ENCODE data around the gene C5orf15.

Gene C5orf15

DNA sequence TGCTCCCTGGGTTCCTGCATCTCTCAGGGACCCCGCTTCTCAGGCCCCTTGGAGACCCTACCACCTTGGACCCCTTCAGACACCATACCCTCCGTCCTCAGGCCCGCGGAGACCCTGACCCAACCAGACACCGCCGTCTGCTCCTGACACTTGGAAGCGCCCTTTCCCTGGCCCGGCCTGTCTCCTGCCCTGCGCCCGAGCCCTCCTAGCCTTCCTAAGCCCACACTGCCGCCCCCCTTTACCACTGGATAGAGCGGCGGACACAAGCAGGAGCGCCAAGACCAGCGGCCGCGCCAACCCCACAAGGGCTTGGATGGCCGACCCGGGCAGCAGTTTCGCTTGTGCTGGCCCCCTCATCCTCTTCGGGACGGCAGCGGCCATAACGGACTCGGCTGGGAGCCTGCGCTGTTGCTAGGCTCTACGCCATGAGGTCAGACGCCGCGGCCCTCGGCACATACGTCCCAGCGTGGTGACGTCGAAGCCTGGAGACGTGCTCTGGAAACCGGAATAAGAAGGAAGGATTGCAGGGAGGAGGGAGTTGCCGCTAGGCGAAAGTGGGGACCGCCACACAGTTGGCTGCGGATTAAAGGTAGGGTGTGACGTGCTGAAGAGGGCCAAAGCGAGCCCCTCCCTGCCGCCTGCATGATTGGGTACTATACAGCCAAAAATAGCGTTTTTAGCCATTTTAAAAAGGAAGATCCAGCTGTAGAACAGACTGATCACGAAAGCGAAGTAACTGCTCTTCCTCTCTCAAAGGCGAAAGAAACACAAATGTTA, at the start of gene C5orf15:
C5orf15 (minus strand) TSS at position 422 of the 777 bp plus-strand sequence; CDS start at position 381, 41 bp downstream.
- DNase-seq = peak; percentile 50

DNA sequence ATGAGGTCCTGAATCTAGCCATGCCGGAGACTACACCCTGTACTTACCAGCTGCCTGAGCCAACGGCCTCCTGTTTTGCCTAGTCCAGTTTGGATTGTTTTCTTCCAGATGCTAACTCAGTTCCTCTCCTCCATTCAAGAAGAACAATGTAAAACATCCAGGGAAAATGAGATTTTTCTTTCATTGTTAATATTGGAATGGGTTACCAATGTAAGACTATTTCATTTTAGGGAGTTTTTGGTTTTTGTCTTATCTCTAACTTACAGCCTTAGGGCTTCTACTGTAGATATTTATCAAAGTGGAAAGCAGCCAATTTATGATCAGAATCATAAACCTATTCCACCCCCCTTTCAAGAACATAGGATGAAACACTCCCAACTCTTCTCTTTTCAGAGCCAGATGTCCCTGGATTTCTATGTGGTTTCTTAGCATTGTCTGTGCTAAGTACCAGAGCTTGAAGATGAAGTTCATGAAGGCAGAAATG, 39.9 kb upstream of the C5orf15 start:
- DNase-seq = no peak

DNA sequence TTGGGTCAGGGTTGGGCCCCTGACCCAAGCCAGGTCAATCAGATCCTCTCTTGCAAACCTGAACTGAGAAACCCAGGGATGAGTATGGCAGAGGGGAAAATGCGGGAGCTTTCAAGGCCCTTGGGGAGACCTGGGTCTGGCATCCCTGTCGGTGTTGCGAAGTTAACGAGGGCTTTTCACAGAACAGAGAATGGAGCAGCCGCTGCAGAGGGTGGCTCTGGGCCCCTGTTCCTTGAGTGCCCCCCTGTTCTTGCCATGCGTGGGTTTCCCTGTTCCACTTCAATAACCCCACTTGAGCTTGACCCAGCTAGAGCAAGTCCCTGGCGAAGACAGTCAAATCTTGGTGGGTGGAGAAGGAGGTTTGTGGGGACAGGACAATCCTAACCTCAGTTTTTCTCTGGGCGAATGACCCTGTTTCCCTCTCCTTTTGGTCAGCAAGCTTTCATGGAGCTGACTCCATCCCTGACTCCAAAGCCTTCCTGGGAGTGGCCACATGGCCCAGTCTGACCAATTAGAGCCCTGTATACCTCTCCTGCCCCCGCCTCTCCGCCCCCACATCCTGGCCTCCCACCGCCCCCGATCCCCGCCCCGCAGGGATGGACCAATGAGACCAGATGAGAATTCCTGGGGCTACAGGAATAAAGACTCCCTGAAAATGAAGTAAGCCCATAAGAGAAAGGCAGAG, 39.3 kb upstream of the C5orf15 start:
- DNase-seq = no peak

DNA sequence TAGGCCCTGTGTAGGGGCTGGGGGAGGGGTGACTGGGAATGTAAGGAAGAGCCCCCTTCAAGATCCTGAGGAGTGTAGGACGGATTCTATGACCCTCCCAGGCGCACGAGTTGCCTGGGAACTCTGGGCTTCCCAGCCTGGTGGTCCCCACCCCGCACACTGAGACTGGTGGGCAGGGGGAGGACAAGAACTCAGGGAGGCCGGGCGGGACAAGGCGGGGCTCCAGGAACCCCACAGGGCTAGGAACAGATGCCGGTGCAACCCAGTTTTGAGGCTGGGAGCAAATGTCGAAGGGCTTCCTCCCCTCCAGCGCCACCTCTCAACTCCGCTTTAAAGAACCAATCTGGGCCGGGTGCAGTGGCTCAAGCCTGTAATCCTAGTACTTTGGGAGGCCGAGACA, 37.7 kb upstream of the C5orf15 start:
- DNase-seq = no peak

DNA sequence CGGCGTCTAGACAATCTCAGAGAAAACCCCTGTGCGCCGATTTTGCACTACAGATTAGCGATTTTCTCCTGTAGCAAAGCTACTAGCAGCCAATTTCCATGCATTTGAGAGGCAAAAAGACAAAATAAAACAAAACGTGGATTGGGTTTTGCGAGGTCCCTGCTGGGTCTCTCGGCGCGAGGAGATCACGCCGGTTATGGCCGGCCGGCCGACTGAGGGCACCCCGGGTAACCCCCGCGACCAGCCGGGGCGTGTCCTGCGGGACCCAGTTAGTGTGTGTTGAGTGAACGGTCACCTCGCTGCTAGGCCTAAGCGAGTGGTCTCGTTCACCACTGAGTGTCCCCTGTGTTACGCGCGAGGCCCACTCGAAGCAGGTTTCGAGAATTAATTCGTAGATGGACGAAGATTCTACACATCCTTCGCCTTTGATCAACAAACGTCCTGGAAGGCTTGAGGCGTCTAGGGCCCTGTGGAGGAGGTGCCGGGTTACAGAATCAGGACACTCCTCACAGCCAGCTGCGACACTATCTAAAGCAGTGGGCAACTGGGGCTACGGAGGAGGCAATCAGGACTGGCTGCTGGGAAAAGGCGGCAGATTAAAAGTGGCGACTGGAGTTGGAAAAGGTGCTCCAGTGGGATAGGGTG, 37.1 kb upstream of the C5orf15 start:
- no peak for DNase-seq

DNA sequence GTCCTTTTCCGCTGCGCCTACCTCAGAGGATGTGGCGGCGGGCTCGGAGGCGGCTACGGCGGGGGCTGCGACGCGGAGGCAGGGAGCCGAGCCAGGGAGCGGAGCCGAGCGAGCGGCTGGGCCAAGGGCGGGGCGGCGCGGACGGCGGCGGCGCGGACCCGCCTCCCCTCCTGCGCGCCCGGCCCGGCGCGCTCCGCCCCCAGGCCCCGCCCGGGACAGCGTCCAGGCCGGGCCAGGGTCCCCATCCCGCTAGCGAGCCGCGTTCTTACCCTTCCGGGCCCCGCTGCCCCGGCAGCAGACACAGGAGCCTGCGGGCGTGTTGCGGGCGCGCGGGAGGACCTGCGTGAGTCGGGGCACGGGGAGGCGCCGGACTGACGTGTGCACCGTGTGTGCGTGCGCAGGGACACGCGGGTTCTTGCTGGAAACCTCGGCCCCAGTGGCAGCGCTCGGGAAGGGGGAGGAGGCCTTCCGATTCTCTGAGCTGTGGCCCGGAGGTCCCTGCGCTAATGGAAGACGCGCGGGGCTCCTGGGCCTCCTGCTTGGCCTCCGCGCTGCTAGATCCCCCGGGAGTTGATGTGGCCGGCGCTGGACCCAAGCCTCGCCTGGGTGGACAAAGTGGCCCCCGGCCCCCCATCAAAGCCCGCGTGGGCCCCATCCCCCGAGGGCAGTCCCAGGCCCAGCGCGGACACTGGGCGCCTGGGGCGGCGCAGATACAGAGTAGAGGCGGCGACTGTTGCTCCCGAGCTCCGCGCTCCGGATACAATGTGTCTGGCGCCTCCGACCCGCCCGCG, 36.4 kb upstream of the C5orf15 start, which contains the start of gene VDAC1:
VDAC1 (minus strand) TSS at position 350 of the 791 bp plus-strand sequence. CDS start 11,963 bp downstream, outside the sequence.
- no peak for DNase-seq

DNA sequence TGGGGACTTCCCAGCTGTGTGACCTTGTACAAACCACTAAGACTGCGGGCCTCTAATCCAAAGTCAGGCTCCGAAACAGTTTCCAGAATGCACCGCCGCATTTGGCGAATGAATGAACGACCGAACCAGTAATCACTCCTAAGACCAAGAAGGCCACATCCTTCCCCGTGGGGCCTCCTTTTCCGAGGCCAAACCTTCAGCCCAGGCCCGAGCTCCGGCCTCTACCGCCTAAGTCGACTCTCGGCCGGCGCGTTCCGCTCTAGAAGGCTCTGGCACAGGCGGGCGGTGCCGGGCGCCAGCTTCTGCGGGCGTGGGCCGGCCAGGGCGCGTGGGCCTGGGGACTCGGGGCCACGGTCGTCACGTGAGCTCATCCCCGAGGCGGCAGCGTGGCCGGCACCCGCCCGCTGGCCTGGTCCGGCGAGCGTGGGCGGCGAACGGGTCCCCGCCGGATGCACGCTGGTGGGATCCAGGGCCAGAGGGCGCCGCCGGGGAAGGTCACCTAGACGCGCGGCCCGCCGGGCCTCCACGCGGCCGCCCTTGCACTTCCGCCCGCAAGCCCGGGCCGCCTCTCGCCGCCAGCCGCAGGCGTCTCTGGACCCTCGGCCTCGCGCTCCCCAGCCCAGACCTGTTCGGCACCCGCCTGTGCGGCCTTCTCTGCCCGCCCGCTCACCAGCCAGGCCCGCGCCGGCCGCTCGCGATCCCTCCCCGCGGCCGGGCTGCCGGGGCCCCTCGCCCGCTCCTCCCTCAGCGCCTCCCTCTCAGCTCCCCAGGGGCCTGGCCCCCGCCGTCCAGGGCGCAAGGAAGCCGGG, 35.6 kb upstream of the C5orf15 start:
- no peak for DNase-seq

DNA sequence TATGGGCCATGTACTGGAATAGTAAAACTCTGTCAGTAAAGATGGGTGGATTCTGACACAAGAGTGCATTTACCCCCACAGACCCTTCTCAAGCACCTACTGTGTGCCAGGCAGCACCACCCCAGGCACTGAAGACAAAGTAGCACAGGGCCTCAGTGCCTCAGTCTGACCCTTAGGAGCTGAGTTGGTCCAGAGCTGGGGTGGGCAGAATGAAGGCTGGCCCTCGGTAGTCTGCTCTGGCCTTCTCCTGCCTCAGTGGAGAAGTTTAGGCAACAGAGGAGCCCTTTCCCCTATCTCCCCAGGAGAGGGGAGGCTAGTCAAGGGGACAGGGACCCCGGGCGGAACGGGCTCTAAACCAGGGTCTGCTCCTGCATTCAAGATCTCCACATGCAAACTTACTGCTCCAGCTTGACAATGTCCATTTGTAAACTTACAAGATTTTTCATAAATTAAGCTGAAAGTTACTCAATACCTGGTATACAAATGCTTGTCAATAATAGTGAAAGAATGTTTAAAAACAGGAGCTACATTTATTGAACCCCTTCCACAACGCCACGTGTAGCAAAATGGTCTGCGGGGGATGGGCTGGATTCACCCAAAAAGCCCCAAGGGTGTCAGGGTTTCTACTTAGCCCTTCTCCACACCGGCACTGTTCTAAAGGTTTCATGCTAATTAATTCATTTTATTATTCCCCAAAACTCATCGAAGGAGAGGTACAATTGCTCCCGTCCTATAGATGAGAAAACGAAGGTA, 34.8 kb upstream of the C5orf15 start:
- no peak for DNase-seq

DNA sequence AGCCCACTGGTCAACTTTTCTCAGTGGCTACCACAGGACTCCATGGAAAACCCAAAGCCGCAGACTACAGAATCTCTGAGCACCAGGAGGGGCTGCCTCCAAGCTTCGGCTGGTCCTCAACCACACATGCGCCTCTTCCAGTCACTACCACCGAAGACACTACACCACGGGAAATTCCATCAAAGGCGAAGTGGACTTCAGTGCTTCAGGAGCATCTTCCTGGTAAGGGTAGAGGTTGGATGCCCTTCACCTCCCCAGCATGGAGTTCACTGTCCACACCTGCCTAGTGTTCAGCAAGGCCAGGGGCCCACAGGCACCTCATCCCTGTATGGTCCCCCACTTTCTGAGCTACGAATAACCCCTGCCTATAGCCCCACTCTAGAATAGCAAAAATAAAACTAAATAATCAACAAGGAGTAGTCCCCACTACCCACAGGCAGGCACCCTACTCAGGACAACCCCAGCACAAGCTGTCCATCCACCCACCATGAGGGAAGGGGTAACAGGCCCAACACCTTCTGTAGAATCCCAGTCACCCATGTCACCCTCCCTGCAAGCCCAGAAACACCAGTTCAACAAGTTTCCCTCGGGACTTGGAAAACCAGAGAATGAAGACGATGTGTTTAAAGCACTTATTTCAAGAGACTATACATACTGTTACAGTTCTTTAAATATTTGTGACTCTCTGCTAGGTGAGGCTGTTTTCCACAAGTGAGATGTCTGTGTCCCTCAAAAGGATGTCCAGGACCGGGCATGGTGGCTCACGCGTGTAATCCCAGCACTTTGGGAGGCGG, 33.7 kb upstream of the C5orf15 start:
- no peak for DNase-seq

DNA sequence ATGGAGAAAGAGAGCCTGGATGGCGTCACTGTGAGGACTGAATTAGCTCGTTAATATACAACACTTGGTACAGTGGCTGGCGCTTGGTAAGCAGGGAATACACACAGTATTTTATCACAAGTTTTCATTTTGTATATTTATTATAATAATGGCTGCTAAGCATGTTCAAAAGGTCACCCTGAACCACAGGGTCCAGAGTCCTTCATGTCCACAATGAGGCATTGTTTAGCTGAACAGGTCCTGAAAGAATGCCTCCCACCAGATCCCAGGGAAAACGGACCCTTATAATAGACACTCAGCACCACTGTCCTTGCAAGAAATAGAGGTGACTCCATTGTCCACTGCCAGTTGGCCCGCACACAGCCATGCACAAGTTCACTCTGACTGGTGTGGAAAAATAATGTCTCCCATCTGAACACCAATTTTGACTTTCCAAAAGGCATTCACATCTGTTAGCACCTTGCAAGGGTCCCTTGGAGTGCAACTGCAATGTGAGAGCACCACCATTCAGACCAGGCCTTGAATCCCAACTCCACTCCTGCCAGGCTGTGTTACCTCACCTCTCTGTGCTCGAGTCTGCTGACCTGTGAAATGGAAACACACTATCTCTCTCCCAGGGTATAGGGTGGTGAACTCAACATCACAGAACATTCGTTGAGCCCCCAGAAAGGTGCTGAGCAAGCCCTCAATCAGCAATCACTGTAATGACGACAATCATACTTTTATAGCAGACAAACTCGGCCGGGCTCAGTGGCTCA, 32.5 kb upstream of the C5orf15 start:
- DNase-seq = no peak

DNA sequence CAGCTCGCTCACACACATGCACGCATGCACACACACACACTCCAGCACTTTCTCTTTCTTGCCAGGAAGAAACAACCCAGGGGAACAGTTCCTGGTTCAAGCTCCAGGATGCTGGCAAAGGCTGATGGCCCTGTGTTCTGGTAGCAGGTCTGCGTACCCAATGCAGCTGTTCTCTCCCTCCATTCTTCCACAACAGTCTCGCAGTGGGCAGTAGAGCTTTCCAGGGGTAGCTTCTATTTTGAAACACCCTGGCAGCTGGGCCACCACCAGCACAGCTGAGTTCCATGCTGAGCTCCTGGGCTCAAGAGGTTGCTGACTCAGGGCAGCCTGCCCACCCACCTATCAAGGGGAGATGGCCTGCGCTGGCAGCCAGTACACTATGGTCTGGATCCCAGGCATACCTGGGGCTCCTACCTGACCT, 31.7 kb upstream of the C5orf15 start:
- DNase-seq = no peak

DNA sequence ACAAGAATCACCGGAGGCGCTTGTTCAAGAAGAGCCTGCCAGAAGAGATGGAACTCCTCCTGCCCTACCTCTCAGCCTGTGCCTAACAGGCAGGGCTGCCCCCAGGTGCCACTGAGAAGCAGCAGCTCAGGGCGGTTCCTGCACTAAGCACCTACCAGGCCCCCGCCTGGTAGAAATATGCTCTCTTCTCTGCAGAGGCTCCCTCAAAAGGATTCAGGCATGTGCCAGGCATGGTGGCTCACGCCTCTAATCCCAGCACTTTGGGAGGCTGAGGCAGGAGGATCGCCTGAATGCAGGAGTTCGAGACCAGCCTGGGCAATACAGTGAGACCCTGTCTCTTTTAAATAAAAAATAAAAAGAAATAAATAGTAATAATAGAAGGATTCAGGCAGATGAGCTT, 30.4 kb upstream of the C5orf15 start:
- no peak for DNase-seq

DNA sequence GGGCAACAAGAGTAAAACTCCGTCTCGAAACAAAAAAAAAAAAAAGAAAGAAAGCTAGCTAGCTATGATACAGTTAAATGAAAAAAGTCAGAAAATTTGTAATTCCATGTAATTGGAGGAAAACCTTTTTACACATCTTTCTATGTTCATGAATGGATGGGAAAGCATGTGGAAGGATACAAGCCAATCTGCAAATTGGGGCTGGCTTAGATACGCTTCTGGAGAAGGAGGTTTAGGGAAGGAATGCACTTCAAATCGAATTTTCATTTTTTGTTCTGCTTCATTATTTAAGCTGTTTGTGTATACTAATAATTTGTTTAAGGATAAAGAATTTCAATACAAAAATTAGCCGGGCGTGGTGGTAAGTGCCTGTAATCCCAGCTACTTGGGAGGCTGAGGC, 29.6 kb upstream of the C5orf15 start:
- no peak for DNase-seq

DNA sequence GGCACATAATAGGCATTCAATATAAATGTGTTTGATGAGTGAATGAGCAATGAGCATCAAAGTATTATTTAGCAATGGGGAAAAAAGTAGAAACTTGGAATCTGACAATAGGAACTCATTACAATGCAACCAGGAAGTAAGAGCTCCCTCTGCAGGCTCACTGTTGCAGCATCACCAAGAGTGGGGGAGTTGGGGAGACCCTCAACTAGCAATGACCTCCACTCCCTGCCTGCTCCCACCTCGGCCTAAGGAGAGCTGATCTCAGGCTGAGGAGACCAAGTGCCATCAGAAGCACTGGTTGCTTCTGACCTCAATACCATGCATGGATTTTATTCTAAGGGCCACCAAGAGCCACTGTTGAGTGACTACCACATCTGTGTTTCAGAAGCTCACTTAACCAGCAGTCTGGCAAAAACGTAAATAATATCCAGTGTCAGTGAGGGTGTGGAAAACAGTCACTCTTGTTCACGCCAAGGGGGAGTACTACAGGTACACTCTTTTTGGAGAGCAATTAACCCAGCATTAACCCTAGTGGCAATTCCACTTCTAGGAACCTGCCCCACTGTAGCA, 28.3 kb upstream of the C5orf15 start:
- DNase-seq = no peak

DNA sequence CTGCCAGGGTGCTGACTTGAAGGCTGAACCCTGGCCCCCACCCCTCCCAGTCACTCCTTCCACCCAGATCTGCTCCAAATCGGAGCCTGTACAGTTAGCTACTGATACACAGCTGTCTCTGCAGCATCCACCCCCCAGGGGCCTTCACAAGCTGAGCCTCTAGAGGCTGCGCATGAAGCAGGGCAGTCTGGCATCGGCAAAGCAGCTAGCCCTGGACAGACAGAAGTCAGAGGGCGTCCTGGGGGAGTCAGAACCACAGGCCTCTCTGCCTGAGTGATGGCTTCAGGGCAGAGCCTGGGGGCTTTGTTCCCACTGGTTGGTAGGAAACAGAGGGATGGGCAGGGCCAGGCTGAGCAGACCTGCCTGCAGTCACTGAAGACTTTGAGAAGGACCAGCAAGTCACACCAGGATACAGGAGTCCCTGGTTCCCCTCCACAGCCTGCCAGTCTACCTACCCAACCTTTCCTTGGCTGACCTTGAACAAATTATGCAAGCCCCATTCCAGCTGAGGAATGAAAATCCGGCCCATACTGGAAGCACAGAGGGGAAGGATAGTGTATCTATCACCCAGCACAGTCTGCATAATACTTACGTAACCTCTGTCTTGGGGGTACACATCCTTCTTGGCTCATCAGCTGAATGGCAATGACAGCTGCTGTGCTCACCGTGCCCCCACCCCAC, 27.6 kb upstream of the C5orf15 start:
- DNase-seq = no peak

DNA sequence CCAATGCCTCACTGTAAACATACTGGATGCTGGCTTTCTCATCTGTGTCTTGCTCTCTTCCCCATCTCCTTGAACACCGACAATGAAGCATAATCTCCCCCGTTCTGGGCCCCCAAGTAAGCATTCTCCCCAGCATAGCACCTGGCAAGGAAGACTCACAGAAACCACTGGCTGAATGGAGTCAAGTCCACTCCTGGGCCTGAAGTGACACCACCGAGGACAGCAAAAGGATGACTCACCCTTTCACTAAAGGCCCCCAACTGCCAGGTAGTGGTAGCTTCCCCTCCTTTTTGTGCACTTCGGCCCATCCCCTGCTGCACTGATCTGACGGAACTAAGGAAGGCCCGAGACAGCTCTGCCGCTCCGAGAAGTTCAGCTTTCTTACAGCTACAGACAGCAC, 26.9 kb upstream of the C5orf15 start:
- no peak for DNase-seq

DNA sequence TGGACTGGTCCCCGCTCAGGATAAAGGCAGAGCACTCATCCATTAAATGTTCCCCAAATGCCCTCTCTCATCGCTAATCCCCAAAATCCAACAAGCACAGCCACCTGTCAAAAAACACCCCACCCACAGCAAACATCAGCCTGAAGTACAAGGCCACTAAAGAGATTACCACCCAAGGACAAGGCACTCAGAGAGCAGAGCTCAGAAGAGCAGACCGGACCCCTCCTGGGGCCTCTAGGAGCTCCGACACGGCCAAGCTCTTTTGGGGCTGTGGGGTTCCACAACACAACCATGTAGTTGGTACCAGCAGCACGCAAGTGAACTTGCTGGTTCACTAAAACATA, 26.5 kb upstream of the C5orf15 start:
- DNase-seq = no peak

DNA sequence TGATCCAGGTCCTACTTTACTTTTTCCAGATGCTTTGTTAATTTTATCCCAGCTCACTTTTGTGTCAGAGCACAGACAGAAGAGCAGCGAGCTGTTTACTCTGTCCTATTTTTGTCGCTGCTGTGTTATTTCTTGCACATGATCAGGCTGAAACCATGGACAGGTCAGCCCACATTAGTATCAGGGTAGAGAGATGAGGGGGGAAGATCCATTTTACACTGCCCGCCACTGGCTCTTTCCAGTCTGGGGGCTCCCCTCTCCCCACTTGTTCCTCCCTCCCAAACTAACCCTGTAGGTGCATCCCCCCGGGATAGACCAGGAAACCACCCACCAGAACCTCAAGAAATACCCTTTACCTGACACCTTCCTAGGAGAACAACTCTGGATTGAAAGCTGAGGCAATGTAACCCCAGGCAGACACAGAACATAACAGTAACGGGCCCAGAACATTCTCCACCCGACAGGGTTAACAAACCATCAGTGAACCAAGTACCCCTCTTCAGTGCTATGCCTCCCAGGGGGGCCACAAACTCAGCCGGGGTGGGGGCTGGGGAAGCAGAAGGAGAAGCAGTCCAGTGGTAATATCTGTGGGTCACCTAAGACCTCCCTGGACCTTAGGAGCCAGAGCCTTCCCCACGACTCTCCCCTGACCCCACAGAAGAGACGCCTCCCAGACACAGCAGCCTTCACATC, 26.0 kb upstream of the C5orf15 start:
- DNase-seq = no peak

All from cortex of kidney (tissue), 1 donor.